KOPT-K1 (cell line): Measurements from ENCODE around the gene FAM117A.

Experiments
- H3K27ac ChIP-seq: fragments of 200-600 bp; sonication (generic); 2 replicates; pipeline ENCODE4 v1.5.1; 2016; ENCODE audit warnings: antibody characterized with exemption, mild to moderate bottlenecking, low read depth, low read length; ENCODE audit not compliant: poor library complexity, severe bottlenecking
- H3K36me3 ChIP-seq: fragments of 200-600 bp; sonication (generic); 2 replicates; pipeline ENCODE4 v1.5.1; 2017; ENCODE audit warnings: antibody characterized with exemption, mild to moderate bottlenecking, low read length, moderate library complexity; ENCODE audit not compliant: insufficient read depth
- H3K9me3 ChIP-seq: fragments of 200-600 bp; sonication (generic); 2 replicates; pipeline ENCODE4 v1.5.1; 2017; ENCODE audit warnings: antibody characterized with exemption, low read length, mild to moderate bottlenecking; ENCODE audit not compliant: insufficient read depth, poor library complexity, severe bottlenecking

FAM117A gene

GRCh38 chr17:49716668-49717364, 47.1 kb downstream of the FAM117A start:
- H3K9me3 ChIP-seq, result no peaks in the 10 kb centered on the region
- peaks cover 98% of the 10 kb centered on the region for H3K36me3 ChIP-seq
- no peak overlapping the region for H3K27ac ChIP-seq

- Histone ChIP-seq H3K9me3 (no peaks in the 10 kb centered on the region), H3K27ac (no peak overlapping the region), H3K36me3 (peaks cover 98% of the 10 kb centered on the region)
Measured at GRCh38 chr17:49715717-49716279, 48.1 kb downstream of the FAM117A start.

DNA sequence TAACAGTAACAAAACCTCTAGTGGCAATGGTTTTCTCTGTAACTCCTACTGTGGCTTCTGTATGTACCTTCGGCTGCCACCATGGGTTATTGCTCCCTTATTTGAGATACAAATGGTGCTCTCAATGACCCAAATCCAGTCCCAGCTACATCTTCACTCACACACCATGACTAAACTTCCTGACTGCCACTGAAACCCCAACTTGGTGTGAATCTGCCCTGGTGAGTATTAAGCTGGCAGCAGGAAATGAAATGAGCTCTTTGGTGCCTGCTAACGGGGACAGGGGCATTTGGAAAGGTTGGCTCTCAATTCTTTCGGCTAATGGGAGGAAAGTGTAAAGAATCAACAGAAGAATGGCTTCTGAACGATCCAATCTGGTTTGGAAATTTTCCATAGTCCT, 48.7 kb downstream of the FAM117A start:
- Histone ChIP-seq H3K36me3 (peaks cover 98% of the 10 kb centered on the region), H3K27ac (no peak overlapping the region), H3K9me3 (no peaks in the 10 kb centered on the region)

DNA sequence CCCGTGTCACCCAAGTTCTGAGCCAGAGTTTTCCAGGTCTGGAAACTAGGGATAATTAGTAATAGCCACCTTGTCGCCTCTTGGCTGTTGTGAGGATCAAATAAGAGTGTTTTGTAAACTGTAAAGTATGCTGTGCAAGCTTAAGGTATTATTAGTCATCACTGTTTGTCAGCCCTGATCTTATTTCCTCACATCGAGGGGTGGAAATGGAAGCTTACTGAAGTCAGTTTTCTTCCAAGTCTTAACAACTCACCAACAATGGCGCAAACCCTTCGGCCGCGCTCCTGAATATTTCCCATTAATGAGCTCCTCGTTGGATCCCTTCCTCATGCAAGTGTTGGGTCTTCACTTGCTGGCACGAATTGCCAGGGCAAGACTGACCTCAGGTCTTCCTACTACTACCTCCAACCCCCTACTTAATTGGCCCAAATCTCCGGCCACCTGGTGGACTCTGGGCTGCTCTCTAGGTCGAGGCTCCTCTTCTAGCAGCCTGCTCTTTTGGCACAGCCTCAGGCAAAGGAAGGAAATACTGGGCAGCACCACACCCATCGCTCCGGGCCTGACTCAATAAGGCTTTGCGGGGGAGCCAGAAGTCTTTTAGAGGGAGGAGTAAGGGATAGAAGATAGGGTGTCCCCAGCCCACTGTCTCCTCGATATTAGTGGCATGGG, 55.3 kb downstream of the FAM117A start:
- peaks cover 68% of the 10 kb centered on the region for H3K36me3 ChIP-seq

DNA sequence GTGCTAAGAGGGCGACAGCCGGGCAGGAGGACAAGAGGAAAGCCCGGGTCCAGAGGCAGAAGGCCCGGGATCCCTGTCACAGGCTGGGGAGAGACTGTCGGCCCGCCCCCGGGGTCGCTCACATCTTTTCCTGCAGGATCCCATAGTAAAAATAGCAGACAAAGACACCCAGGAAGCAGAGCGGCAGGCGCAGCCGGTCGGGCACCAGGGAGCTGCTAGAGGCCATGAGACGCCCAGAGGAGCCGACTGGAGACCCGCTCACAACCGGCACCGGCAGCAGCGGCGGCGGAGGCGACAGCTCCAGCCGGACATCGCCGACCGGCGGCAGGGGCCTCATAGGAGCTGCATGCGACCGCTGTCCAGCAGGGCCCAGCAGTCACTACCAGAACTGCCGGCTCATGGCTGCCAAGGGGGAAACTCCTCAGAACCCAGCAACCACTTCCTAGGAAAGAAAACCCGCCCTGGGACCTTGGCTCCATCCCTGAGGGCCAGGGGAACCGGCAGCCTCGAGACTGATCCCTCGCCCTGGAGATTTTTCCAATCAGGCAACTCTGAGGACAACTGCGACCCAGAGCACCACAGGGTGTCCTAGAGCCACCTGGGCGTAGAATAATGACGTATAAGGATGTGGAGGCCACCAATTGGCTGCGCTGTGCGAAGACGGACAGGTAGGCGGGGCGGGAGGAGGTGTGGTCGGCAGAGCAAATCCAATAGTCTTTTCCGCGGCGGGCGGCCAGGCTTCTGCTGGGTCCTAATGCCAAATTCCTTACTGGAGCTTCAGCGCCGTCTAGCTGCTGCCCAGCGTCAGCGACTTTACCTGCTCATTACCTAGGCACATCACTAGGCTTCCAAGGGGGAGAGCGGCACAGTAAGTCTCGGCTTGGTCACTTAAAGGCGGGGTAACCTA, 56.1 kb downstream of the FAM117A start, which contains the start of gene SLC35B1:
Gene SLC35B1 (minus strand): TSS at position 357 of the 907 bp plus-strand sequence. CDS start 131 bp downstream, at position 226.
- H3K9me3 ChIP-seq, result no peaks in the 10 kb centered on the region
- peak within 1 kb of the TSS; percentile 87 for H3K27ac ChIP-seq
- peaks cover 68% of the 10 kb centered on the region for H3K36me3 ChIP-seq

More for the DNA sequence above, 55.3 kb downstream of the FAM117A start:
- Histone ChIP-seq H3K9me3 (no peaks in the 10 kb centered on the region), H3K27ac (peak overlapping the region; percentile 87)

- H3K9me3 ChIP-seq, result no peaks in the 10 kb centered on the region
- peak overlapping the region; percentile 87 for H3K27ac ChIP-seq
- H3K36me3 ChIP-seq, result peaks cover 70% of the 10 kb centered on the region
Measured at GRCh38 chr17:49707246-49707607, 56.7 kb downstream of the FAM117A start.

GRCh38 chr17:49705254-49705653, 58.7 kb downstream of the FAM117A start:
- Histone ChIP-seq H3K36me3 (peaks cover 70% of the 10 kb centered on the region), H3K27ac (no peak overlapping the region), H3K9me3 (no peaks in the 10 kb centered on the region)

GRCh38 chr17:49703557-49704277, 60.2 kb downstream of the FAM117A start:
- H3K36me3 ChIP-seq, result peaks cover 69% of the 10 kb centered on the region
- H3K9me3 ChIP-seq, result no peaks in the 10 kb centered on the region
- no peak overlapping the region for H3K27ac ChIP-seq

DNA sequence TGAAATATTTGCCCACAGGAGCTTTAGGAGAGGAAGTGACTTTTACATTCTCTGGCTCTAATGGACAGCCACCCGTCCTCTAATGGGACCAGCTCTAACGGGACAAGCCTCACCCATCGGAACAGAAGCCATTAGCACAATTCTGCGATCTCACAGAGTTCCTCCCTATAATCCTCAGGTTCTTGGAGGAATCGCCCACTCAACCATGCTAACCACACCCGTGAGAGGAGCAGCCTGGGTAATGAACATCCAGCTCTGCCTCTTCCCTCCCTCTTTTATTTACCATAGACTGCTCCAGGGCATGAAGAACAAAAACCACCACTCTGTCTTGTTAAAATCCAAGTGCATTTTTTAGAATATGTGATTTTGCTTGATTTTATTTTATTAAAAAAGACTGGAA, 63.0 kb downstream of the FAM117A start:
- Histone ChIP-seq H3K27ac (no peak overlapping the region), H3K36me3 (peaks cover 68% of the 10 kb centered on the region), H3K9me3 (no peaks in the 10 kb centered on the region)

GRCh38 chr17:49699966-49700575, 63.9 kb downstream of the FAM117A start:
- Histone ChIP-seq H3K9me3 (no peaks in the 10 kb centered on the region), H3K36me3 (peaks cover 59% of the 10 kb centered on the region), H3K27ac (no peak overlapping the region)

DNA sequence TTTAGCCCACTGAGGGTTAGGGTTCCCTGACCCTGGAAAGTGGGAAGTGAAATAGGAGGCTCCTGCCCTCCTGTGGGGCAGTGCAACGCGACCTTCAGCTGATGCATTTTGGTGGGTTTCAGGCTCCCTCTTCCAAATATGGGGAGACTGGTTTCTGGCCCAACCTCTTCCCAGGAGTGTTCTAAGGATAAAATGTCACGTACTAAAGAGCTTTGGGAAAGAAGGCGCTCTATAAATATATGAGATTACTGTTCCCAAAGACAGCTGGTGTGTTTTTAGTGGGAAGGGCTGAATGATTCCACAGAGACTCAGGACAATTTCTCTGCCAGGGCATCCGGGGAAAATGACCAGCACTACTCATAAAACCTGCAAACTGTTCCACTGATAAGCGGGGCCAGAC, 65.9 kb downstream of the FAM117A start:
- Histone ChIP-seq H3K27ac (no peak overlapping the region), H3K9me3 (no peaks in the 10 kb centered on the region), H3K36me3 (peaks cover 38% of the 10 kb centered on the region)

DNA sequence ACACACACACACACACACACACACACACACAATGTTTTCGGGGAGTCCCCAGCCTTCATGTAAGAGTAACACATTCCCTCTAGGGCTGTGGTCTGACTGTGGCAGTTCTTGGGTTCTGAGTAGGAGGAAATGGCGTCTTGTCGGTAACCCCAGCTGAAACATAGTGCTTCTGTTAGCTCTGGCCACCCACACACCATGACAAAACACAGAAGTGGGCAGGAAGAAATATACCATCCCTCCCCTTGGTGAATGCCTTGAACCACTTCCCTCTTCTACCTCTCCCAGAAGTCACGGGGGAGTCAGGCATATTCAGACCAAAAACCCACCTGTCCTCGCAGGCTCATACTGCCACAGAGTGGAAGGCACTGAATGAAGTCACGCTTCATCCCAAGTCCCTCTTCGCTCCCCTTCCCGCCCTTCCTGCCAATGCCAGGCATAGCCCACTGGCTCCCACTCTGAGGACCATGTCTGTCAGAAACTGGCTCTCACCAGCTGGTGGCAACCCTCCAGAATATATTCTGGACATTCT, 67.6 kb downstream of the FAM117A start:
- Histone ChIP-seq H3K9me3 (no peaks in the 10 kb centered on the region), H3K27ac (no peak overlapping the region), H3K36me3 (peaks cover 22% of the 10 kb centered on the region)

DNA sequence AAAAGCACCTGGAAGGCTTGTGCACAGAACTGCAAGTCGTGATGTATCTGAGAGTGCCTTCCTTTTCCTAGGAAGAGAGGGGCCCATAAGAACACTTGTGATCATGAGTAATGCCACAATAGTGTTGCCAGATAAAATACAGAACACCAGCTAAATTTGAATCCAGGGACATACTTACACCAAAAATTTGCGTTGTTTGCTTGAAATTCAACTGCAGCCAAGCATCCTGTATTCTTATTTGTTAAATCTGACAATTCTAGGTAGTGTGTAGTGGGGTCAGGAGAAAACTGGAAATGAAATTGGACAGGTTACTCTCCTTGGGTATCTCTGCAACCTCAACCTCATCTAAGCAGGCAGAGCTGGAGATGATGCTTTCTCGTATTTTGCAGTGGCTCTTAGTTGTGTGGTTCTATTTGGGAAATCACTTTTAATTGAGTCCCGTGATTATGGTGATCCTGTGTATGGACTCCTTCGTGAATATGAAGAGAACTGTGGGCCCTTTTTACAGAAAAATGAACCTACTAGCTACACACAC, 68.2 kb downstream of the FAM117A start:
- peaks cover 16% of the 10 kb centered on the region for H3K36me3 ChIP-seq
- no peak overlapping the region for H3K27ac ChIP-seq
- no peaks in the 10 kb centered on the region for H3K9me3 ChIP-seq
